GM19328 (cell line): Measurements from ENCODE around the gene UBASH3B.
"Not testable (repeated sequence)": the region's sequence is repeated elsewhere in the genome, so short reads cannot be mapped to it uniquely, and the experiment has no call there.

Experiments used
- ATAC-seq: cut with Tn5 transposase; IDR thresholded peaks from one replicate; pipeline ENCODE4 v1.9.1; 2021; ENCODE audit warnings: mild to moderate bottlenecking, moderate library complexity; ENCODE audit not compliant: unreplicated experiment

UBASH3B gene, protein sequence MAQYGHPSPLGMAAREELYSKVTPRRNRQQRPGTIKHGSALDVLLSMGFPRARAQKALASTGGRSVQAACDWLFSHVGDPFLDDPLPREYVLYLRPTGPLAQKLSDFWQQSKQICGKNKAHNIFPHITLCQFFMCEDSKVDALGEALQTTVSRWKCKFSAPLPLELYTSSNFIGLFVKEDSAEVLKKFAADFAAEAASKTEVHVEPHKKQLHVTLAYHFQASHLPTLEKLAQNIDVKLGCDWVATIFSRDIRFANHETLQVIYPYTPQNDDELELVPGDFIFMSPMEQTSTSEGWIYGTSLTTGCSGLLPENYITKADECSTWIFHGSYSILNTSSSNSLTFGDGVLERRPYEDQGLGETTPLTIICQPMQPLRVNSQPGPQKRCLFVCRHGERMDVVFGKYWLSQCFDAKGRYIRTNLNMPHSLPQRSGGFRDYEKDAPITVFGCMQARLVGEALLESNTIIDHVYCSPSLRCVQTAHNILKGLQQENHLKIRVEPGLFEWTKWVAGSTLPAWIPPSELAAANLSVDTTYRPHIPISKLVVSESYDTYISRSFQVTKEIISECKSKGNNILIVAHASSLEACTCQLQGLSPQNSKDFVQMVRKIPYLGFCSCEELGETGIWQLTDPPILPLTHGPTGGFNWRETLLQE

GRCh38 chr11:122655527-122656072 is at the start of gene UBASH3B:
TSS of gene UBASH3B (plus strand) at chr11:122655722. CDS start at chr11:122656050, 328 bp downstream.
- ATAC-seq = peak; percentile 73

DNA sequence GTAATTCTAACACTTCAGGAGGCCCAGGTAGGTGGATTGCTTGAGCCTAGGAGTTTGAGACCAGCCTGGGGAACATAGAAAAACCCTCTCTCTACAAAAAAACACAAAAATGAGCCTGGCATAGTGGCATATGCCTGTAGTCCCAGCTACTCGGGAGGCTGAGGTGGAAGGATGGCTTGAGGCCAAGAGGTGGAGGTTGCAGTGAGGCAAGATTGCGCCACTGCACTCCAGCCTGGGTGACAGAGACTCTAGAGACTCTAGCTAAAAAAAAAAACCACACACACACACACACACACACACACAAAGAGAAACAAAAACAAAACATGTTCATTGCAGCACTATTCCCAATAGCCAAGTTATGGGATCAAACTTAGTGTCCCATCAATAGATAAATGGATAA is 48.4 kb upstream of the UBASH3B start:
- not testable (repeated sequence) for ATAC-seq

- no peak for ATAC-seq
Observed at GRCh38 chr11:122612123-122612824, 43.2 kb upstream of the UBASH3B start.

- ATAC-seq = no peak
Observed at GRCh38 chr11:122616718-122617117, 38.8 kb upstream of the UBASH3B start.

- ATAC-seq = no peak
Observed at GRCh38 chr11:122617297-122617696, 38.2 kb upstream of the UBASH3B start.

- ATAC-seq = no peak
Observed at GRCh38 chr11:122617926-122618325, 37.6 kb upstream of the UBASH3B start.

- ATAC-seq = no peak
Observed at GRCh38 chr11:122618927-122619326, 36.6 kb upstream of the UBASH3B start.

DNA sequence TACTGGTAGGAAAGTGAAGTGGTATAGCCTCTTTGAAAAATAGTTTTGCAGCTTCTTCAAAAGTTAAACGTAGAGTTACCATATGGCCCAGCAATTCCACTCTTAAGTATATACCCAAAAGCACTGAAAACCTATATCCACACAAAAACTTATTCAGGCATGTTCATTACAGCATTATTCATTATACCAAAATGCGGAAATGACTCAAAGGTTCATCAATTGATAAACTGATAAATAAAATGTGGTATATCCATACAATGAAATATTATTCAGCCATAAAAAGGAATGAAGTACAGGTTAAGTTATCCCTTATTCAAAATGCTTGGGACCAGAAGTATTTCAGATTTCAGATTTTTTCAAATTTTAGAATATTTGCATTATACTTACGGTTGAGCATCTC is 35.8 kb upstream of the UBASH3B start:
- ATAC-seq = no peak

- not testable (repeated sequence) for ATAC-seq
Observed at GRCh38 chr11:122625501-122625900, 30.0 kb upstream of the UBASH3B start.

DNA sequence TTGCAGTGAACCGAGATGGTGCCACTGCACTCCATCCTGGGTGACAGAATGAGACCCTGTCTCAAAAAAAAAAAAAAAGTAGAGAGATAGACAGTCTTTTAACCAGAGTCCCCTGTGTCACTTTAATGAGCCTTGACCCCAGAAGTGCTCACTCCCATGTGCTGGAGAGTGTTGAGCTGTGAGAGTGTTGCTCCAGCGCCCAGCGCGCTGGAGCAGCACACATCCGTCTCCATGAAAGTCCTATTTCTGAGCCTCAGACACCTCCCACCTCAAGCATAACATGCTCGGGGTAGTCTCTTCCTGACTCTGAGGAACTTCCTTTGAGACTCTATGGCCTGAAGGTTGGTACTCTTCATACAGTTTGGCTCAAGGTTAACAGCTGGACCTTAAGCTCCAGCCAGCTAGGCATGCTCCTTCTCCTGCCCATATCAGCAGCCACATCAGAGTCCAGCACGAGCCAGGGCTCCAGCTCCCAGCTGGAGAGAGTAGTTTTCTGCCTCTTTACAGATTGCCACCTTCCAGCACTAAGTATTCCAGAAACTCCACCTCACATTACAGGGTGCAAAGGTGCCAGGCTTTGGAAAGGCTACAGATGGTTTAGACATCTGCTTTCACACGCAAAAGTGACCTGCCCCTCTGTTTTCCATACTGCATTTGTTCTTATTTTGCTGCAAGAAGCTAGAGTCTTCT is 29.4 kb upstream of the UBASH3B start:
- ATAC-seq = no peak

DNA sequence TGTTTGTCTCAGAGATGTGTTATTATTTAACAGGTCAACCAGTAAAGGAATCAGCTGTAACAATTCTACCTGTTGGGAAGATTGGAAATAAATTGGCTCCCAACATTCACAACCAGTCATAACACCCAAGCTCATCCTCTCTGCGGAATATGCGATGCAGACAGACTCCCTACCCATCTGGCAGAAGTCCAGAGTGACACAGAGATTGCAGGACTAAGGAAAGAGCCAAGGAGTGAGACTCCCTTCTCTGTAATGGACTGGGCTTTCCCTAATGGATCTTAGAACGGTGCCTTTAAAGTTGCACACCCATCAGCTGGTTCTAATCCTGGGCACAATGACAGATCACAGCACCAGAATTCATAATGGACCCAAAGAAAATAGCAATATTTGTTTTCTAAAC is 27.8 kb upstream of the UBASH3B start:
- ATAC-seq = no peak

- peak; percentile 67 for ATAC-seq
Observed at GRCh38 chr11:122628810-122629555, 26.5 kb upstream of the UBASH3B start.

DNA sequence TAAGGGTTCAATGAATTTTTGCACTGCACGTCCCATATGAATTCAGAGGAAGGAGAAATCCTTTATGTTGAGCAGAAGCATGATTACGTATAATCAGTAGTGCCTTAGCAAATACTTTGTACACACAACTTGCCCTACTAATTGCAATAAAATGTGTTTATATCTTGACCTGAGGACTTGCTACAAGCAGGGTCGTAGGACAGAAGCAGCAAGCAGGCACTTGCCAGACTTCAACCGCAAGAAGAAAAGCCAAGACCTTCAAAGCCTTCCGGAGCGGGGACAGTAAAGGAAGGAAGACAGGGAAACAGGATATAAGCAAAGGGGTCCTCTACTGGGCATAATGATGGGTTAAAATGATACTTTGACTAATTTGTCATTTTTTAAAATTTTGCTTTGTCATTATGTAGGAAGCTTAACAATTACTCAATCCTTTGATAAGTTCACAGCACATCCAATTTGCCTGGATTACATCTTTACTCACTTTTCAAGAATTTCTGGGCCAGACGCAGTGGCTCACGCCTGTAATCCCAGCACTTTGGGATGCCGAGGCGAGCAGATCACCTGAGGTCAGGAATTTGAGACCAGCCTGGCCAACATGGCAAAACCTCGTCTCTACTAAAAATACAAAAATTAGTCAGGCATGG is 23.2 kb upstream of the UBASH3B start:
- no peak for ATAC-seq

- no peak for ATAC-seq
Observed at GRCh38 chr11:122633219-122633829, 22.2 kb upstream of the UBASH3B start.

GRCh38 chr11:122634501-122634900 is 21.0 kb upstream of the UBASH3B start:
- ATAC-seq = no peak

GRCh38 chr11:122637541-122637940 is 18.0 kb upstream of the UBASH3B start:
- no peak for ATAC-seq

- no peak for ATAC-seq
Observed at GRCh38 chr11:122642472-122642922, 13.0 kb upstream of the UBASH3B start.

DNA sequence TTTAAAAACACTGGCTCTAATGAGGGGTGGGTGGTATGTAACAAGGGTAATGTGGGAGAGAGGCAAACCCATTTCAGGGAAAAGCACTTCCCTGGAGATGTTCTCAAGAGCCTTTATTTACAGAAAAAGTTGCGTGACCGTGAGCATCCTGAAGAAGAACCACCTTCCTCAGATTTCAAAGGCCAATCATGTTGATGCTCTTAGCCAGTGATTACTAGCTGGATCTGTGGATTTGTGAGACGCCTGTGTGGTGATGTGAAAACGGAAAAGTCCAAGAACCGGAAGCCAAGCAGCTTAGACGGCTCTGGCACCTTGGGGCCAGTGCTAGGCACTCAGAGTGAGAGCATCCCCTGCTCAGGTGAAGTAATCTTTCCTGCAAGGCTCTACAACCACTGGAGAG is 12.6 kb upstream of the UBASH3B start:
- no peak for ATAC-seq

DNA sequence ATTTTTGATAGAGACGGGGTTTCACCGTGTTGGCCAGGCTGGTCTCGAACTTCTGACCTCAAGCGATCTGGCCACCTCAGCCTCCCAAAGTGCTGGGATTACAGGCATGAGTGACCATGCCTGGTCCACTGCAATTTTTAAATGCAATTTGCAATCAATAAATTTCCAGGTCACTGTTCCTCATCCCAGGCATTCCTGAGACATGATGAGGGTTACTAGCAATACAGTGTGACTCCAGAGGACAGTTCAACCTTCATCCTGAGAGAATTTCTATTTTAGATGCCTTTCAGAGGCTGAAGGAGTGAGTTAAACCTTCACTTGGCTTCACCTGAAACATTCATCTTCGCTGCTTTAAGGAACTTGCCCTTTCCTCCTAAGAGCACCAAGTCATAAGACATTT is 9.7 kb upstream of the UBASH3B start:
- no peak for ATAC-seq
